HG03342 (cell line): ENCODE data around the gene RAD51AP2.

Experiments used
- ATAC-seq: cut with Tn5 transposase; IDR thresholded peaks from one replicate; pipeline ENCODE4 v1.9.1; 2021; ENCODE audit warnings: mild to moderate bottlenecking, moderate library complexity; ENCODE audit not compliant: unreplicated experiment

RAD51AP2 gene

GRCh38 chr2:17471979-17472378 is 46.3 kb downstream of the RAD51AP2 start:
- no peak for ATAC-seq

- ATAC-seq: no peak
These were observed 47.2 kb downstream of the RAD51AP2 start for GRCh38 chr2:17470855-17471641.

- ATAC-seq: no peak
These were observed 57.2 kb downstream of the RAD51AP2 start for GRCh38 chr2:17461087-17461475.
